G401 (cell line): ENCODE results near the gene SOBP. TPM values are rescaled to one million over a fixed set of nuclear protein-coding genes. Genes with fewer than 3 reads are reported as not detected.
A peak's percentile ranks its signal among the peaks of the same experiment; 100 is the strongest.
"Not testable (repeated sequence)": the region's sequence is repeated elsewhere in the genome, so short reads cannot be mapped to it uniquely, and the experiment has no call there.

ENCODE experiments used
- DNase-seq: peaks from one replicate; pipeline ENCODE4 v3.0.0-alpha.2; 2015; ENCODE audit warnings: low spot score
- in situ Hi-C: cut with HindIII; loops from 2 replicates; pipeline ENCODE4 v1.10.0; 2016; ENCODE audit warnings: low sequenced_read_pairs, mixed read lengths
- total RNA-seq: library from RNA; depleted of rRNA; stranded (reverse); fragments of >200 nt; shearing (Covaris generic); gene quantifications from 2 replicates; pipeline ENCODE4 v1.2.3, GENCODE V29; 2014; rRNA removed

Gene SOBP
- 3.7 and 5.0 TPM in 2 replicates for total RNA-seq

- peak; percentile 66 for DNase-seq
These were observed at the start of gene SOBP for GRCh38 chr6:107489636-107490565. TSS of gene SOBP (plus strand) at chr6:107490117. CDS start at chr6:107490617, 500 bp downstream.

GRCh38 chr6:107440936-107441335 lies 49.0 kb upstream of the SOBP start:
- in situ Hi-C loops: no loop called here
- DNase-seq: no peak

More at GRCh38 chr6:107489636-107490565, at the start of gene SOBP:
- in situ Hi-C loops: no loop called here

- in situ Hi-C loops: no loop called here
- DNase-seq: no peak
These were observed 48.2 kb upstream of the SOBP start for GRCh38 chr6:107441682-107442081.

GRCh38 chr6:107442938-107443607 lies 46.8 kb upstream of the SOBP start:
- DNase-seq: no peak

GRCh38 chr6:107443608-107444267 lies 46.2 kb upstream of the SOBP start:
- DNase-seq: no peak
- in situ Hi-C loops: no loop called here

More at GRCh38 chr6:107442938-107443607, 46.8 kb upstream of the SOBP start:
- in situ Hi-C loops: no loop called here

GRCh38 chr6:107444277-107444676 lies 45.6 kb upstream of the SOBP start:
- in situ Hi-C loops: no loop called here
- no peak for DNase-seq

- DNase-seq: no peak
- in situ Hi-C loops: no loop called here
These were observed 42.2 kb upstream of the SOBP start for GRCh38 chr6:107447663-107448216.

- no peak for DNase-seq
- in situ Hi-C loops: no loop called here
These were observed 41.1 kb upstream of the SOBP start for GRCh38 chr6:107448776-107449175.

GRCh38 chr6:107458672-107459282 lies 31.1 kb upstream of the SOBP start:
- in situ Hi-C loops: no loop called here
- DNase-seq: peak; percentile 27

GRCh38 chr6:107459283-107460082 lies 30.4 kb upstream of the SOBP start, which contains the start of gene PDSS2:
TSS of gene PDSS2 (minus strand) at chr6:107459564. CDS start at chr6:107459285, 279 bp downstream.
- in situ Hi-C loops: no loop called here
- peak; percentile 98 for DNase-seq

- in situ Hi-C loops: no loop called here
- DNase-seq: no peak
These were observed 29.8 kb upstream of the SOBP start for GRCh38 chr6:107460083-107460631.

GRCh38 chr6:107466062-107466461 lies 23.9 kb upstream of the SOBP start:
- in situ Hi-C loops: no loop called here
- no peak for DNase-seq

GRCh38 chr6:107470364-107470763 lies 19.6 kb upstream of the SOBP start:
- DNase-seq: no peak
- in situ Hi-C loops: no loop called here

- in situ Hi-C loops: no loop called here
- no peak for DNase-seq
These were observed 16.3 kb upstream of the SOBP start for GRCh38 chr6:107473660-107474059.

- DNase-seq, in situ Hi-C loops: not testable (repeated sequence)
These were observed 14.6 kb upstream of the SOBP start for GRCh38 chr6:107475360-107475759.

- DNase-seq, in situ Hi-C loops: not testable (repeated sequence)
These were observed 14.1 kb upstream of the SOBP start for GRCh38 chr6:107475826-107476225.

GRCh38 chr6:107479089-107479690 lies 10.7 kb upstream of the SOBP start:
- DNase-seq: no peak
- in situ Hi-C loops: no loop called here
